ENCODE data around the gene MLPH.

DNA sequence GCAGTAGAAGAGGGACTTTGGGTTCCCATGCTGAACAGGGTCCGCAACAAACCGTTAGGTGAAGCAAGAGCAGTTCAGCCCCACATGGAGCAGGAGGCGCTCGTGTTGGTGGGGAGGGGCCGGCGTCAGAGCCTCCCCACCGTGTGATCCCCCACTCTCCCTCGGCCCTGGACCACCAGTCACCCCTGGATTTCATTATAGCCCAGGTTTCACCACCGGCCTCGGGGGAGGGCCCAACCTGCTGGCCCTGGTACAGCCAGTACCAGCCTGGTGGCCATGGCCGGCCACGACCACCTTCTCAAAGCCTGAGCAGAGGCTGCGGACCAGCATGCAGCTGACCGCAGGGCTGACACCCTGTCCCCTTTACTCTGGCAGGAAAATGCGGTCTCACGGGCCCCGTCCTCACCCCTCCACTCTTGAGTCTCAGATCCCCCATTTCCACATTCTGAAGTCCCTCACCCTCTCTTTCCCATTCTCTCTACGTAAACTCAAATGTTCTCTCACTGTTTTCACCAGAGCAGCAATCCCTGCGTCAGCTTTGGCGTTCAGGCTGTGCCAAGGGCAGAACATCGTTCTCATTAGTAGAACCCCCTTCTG, 8.6 kb downstream of the MLPH start:
- TF ChIP-seq CTCF (IDR thresholded peaks at IDR 0.05; ENCODE audit: insufficient read depth, low read length, poor library complexity, severe bottlenecking) (no peak), EZH2phosphoT487 (conservative IDR thresholded peaks at IDR 0.05; ENCODE audit: low read length) (no peak)
